ENCODE data around the gene LRRC28. TPM values are rescaled to one million over a fixed set of nuclear protein-coding genes. Genes with fewer than 3 reads are reported as not detected.

The LRRC28 gene
- total and polyA plus RNA-seq, 2 of the 4 experiments (the other 2 are of a cell fraction) = 12.7 to 21.1 TPM

- Histone ChIP-seq H3K4ac (ENCODE audit: low read depth, low read length) (no peak overlapping the region), H2BK15ac (ENCODE audit: low read depth, low read length) (no peak overlapping the region), H3K4me1 (ENCODE audit: control insufficient read depth, insufficient read depth, low read length) (peaks cover 10% of the 10 kb centered on the region), H3K23ac (ENCODE audit: low read depth, low read length) (no peak overlapping the region), H2AK9ac (replicated peaks; ENCODE audit: low read depth, low read length, poor library complexity) (no peak overlapping the region), H3K79me1 (ENCODE audit: low read depth in 1 of 2, low read length in 2 of 2) (no peaks in the 10 kb centered on the region), H2BK5ac (ENCODE audit: low read depth, low read length, poor library complexity, severe bottlenecking) (no peak overlapping the region), H3K4me3 (ENCODE audit: insufficient read depth, low read depth, low read length) (no peak overlapping the region), H3K27me3 (ENCODE audit: control insufficient read depth, insufficient read depth, low read length) (no peaks in the 10 kb centered on the region), H2AFZ (replicated peaks; ENCODE audit: low read length, poor library complexity) (no peak overlapping the region), H2BK20ac (ENCODE audit: low read depth, low read length) (no peak overlapping the region), H3K18ac (ENCODE audit: low read depth, low read length) (no peak overlapping the region), H2AK5ac (ENCODE audit: low read depth, low read length) (no peak overlapping the region), H4K8ac (ENCODE audit: low read depth in 2 of 2, low read length in 2 of 2) (no peak overlapping the region), H3K56ac (ENCODE audit: extremely low read depth, insufficient read depth, low read length) (no peak overlapping the region), H3K9me1 (ENCODE audit: insufficient read depth, low read length) (0 out of 2 replicates have a peak, but pooled peaks cover 3% of the 10 kb centered on the region), H3K27ac (ENCODE audit: insufficient read depth, low read length) (no peak overlapping the region), H3K14ac (replicated peaks; ENCODE audit: low read depth, low read length) (no peak overlapping the region), H3K9me3 (ENCODE audit: control insufficient read depth, insufficient read depth, low read length) (no peaks in the 10 kb centered on the region), H3K36me3 (ENCODE audit: control insufficient read depth, insufficient read depth, low read length) (no peaks in the 10 kb centered on the region), H2BK120ac (ENCODE audit: low read depth, low read length) (no peak overlapping the region), H3K4me2 (ENCODE audit: low read depth, low read length) (no peak overlapping the region), H4K5ac (ENCODE audit: low read depth, low read length) (no peak overlapping the region), H4K91ac (ENCODE audit: insufficient read depth, low read depth, low read length) (no peak overlapping the region), H3K9ac (ENCODE audit: low read depth, low read length) (no peak overlapping the region), H4K20me1 (ENCODE audit: insufficient read depth, low read length) (no peaks in the 10 kb centered on the region)
- DNase-seq (no peak), ATAC-seq (ENCODE audit: low read depth) (no peak)
- in situ Hi-C loops (cut with MboI; ENCODE audit: low sequenced_read_pairs) = no loop called here
- 100% methylated on average over 2 of the region's 12 CpGs; no CpG with 5 or more reads in 1 of the 2 experiments for WGBS, 2 experiments (ENCODE audit: extremely low coverage in 2 of 2, insufficient read length in 1 of 2)
- TF ChIP-seq NFE2L2 (IDR thresholded peaks at IDR 0.05; ENCODE audit: low read depth, low read length) = no peak
- dilution Hi-C loops (cut with HindIII; ENCODE audit: low sequenced_read_pairs, unreplicated experiment) = no loop called here
- ChIA-PET POLR2A (ENCODE audit: unreplicated experiment) (no interaction called here), CTCF (no interaction called here)
- no TSS peak for BruUV-seq (replicated peaks)
- intact Hi-C loops (cut with micrococcal nuclease) = no loop called here
These were observed 154.8 kb downstream of the LRRC28 start for GRCh38 chr15:99406120-99406519.
